K562 (cell line): ENCODE measurements around the gene RPL11. TPM values are rescaled to one million over a fixed set of nuclear protein-coding genes. Genes with fewer than 3 reads are reported as not detected.
A peak's percentile ranks its signal among the peaks of the same experiment; 100 is the strongest.

ENCODE experiments used
- ADNP ChIP-seq: fragments of 200-800 bp; sonication (Bioruptor generic); IDR thresholded peaks from 2 replicates; pipeline ENCODE4 v1.6.1; 2016; ENCODE audit warnings: missing genetic modification characterization, missing compliant biosample characterization
- BCOR ChIP-seq: fragments of 450-650 bp; IDR thresholded peaks from 2 replicates; pipeline ENCODE4 v1.6.1; 2016
- CBX3 ChIP-seq, 2 experiments: IDR thresholded peaks; 1 replicate in 1 of 2; 2 replicates in 1 of 2; pipeline ENCODE4 v1.6.1; 2012; ENCODE audit warnings: inconsistent platforms in 2 of 2, low read length in 2 of 2, borderline replicate concordance in 1 of 2, control low read depth in 1 of 2
- ELF1 ChIP-seq: fragments of 200-800 bp; sonication (Bioruptor generic); IDR thresholded peaks from 2 replicates; pipeline ENCODE4 v1.6.1; 2016; ENCODE audit warnings: missing genetic modification characterization, missing compliant biosample characterization
- ESRRA ChIP-seq: fragments of 450-650 bp; IDR thresholded peaks from 2 replicates; pipeline ENCODE4 v1.6.1; 2014; ENCODE audit warnings: low read depth, mild to moderate bottlenecking, moderate library complexity, borderline replicate concordance
- HDAC2 ChIP-seq: fragments of 450-650 bp; IDR thresholded peaks from 2 replicates; pipeline ENCODE4 v1.6.1; 2016; ENCODE audit warnings: mild to moderate bottlenecking
- KDM1A ChIP-seq, 2 experiments: fragments of 450-650 bp; IDR thresholded peaks; 2 replicates each; pipeline ENCODE4 v1.6.1; 2016; ENCODE audit warnings: mild to moderate bottlenecking in 2 of 2
- MAFF ChIP-seq: IDR thresholded peaks from 2 replicates; pipeline ENCODE4 v1.6.1; 2012; ENCODE audit warnings: low read length, improper control_type of control experiment
- MEF2A ChIP-seq: IDR thresholded peaks from 2 replicates; pipeline ENCODE4 v1.6.1; 2011; ENCODE audit warnings: low read depth, mild to moderate bottlenecking, low read length, moderate library complexity; ENCODE audit not compliant: control insufficient read depth
- NCOA2 ChIP-seq, 2 experiments: fragments of 450-650 bp; IDR thresholded peaks; 2 replicates each; pipeline ENCODE4 v1.6.1; 2018; ENCODE audit warnings: mild to moderate bottlenecking in 2 of 2, moderate library complexity in 1 of 2; ENCODE audit not compliant: partially characterized antibody in 2 of 2
- RBM25 ChIP-seq: fragments of 200-400 bp; formaldehyde crosslinking; IDR thresholded peaks from 2 replicates; pipeline ENCODE4 v1.6.1; 2018; ENCODE audit warnings: low read length, low read depth, moderate library complexity; ENCODE audit not compliant: severe bottlenecking
- SMARCA4 ChIP-seq: fragments of 450-650 bp; IDR thresholded peaks from 2 replicates; pipeline ENCODE4 v1.6.1; 2016
- SMARCA5 ChIP-seq: fragments of 450-650 bp; IDR thresholded peaks from 2 replicates; pipeline ENCODE4 v1.6.1; 2016
- ZBTB8A ChIP-seq: fragments of 450-650 bp; IDR thresholded peaks from 2 replicates; pipeline ENCODE4 v1.6.1; 2018; ENCODE audit warnings: mild to moderate bottlenecking, moderate library complexity; ENCODE audit not compliant: partially characterized antibody
- polyA plus RNA-seq, 8 experiments: library from polyadenylated mRNA; depleted of rRNA in 4 of 8; stranded (reverse) in 5 of 8; unstranded in 3 of 8; fragments of >200 nt; fragmentation: Nextera tagmentation in 2 of 8; fragmentation: Illumina TruSeq in 1 of 8; extraction: Ambion mirVana in 2 of 8; extraction: Trizol in 1 of 8; gene quantifications; 2 replicates each; pipeline versions ENCODE4 v1.2.1 to v1.2.3, GENCODE V29; 2011 to 2014; ENCODE audit warnings: inconsistent platforms in 1 of 8, missing spikeins in 1 of 8
- total RNA-seq, 7 experiments: library from RNA; depleted of rRNA in 6 of 7; stranded (reverse); fragments of >200 nt in 6 of 7; fragmentation: Illumina TruSeq in 2 of 7; extraction: Trizol in 2 of 7; gene quantifications; 2 replicates each; pipeline versions ENCODE4 v1.2.1 to v1.2.3, GENCODE V29; 2011 to 2021; ENCODE audit warnings: low replicate concordance in 1 of 7
- TF ChIP-seq, protein P1 (sequence below): fragments of 450-650 bp; IDR thresholded peaks from 2 replicates; pipeline ENCODE4 v1.6.1; 2016; ENCODE audit warnings: low read depth

Gene RPL11
- total and polyA plus RNA-seq, 9 of the 15 experiments (the other 6 are each of a cell fraction or from before 2014, with no cell fraction given) = 1,781 to 4,526 (median 3,111) TPM

DNA sequence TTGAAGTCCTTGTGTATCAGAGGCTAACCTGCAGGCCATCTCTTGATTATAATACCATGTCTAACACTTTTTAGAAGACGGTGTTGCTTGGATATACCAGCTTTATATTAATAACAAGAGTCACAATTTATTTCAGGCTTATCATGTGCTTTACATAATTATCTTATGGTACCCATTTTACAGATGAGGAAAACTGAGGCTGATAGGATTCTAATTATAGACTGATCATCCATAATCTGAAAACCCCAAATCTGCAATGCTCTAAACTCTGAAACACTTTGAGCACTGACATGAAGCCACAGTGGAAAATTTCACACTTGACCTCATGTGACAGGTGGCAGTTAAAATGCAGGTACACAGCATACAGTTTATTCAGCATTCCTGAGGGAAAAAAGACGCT lies 7.2 kb upstream of the RPL11 start (continued):
- TF ChIP-seq, protein P1, sequence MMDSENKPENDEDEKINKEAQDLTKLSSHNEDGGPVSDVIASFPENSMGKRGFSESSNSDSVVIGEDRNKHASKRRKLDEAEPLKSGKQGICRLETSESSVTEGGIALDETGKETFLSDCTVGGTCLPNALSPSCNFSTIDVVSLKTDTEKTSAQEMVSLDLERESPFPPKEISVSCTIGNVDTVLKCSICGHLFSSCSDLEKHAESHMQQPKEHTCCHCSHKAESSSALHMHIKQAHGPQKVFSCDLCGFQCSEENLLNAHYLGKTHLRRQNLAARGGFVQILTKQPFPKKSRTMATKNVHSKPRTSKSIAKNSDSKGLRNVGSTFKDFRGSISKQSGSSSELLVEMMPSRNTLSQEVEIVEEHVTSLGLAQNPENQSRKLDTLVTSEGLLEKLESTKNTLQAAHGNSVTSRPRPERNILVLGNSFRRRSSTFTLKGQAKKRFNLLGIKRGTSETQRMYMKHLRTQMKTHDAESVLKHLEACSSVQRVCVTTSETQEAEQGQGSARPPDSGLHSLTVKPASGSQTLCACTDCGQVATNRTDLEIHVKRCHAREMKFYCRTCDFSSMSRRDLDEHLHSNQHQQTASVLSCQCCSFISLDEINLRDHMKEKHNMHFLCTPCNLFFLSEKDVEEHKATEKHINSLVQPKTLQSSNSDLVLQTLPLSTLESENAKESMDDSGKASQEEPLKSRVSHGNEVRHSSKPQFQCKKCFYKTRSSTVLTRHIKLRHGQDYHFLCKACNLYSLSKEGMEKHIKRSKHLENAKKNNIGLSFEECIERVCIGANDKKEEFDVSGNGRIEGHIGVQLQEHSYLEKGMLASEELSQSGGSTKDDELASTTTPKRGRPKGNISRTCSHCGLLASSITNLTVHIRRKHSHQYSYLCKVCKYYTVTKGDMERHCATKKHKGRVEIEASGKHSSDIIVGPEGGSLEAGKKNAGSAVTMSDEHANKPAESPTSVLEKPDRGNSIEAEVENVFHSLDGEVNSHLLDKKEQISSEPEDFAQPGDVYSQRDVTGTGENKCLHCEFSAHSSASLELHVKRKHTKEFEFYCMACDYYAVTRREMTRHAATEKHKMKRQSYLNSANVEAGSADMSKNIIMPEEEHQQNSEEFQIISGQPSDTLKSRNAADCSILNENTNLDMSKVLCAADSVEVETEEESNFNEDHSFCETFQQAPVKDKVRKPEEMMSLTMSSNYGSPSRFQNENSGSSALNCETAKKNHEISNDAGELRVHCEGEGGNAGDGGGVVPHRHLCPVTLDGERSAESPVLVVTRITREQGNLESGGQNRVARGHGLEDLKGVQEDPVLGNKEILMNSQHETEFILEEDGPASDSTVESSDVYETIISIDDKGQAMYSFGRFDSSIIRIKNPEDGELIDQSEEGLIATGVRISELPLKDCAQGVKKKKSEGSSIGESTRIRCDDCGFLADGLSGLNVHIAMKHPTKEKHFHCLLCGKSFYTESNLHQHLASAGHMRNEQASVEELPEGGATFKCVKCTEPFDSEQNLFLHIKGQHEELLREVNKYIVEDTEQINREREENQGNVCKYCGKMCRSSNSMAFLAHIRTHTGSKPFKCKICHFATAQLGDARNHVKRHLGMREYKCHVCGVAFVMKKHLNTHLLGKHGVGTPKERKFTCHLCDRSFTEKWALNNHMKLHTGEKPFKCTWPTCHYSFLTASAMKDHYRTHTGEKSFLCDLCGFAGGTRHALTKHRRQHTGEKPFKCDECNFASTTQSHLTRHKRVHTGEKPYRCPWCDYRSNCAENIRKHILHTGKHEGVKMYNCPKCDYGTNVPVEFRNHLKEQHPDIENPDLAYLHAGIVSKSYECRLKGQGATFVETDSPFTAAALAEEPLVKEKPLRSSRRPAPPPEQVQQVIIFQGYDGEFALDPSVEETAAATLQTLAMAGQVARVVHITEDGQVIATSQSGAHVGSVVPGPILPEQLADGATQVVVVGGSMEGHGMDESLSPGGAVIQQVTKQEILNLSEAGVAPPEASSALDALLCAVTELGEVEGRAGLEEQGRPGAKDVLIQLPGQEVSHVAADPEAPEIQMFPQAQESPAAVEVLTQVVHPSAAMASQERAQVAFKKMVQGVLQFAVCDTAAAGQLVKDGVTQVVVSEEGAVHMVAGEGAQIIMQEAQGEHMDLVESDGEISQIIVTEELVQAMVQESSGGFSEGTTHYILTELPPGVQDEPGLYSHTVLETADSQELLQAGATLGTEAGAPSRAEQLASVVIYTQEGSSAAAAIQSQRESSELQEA = no peak
- no peak for TF ChIP-seq SMARCA4
- TF ChIP-seq RBM25 = peak; percentile 98
- peak; percentile 95 for TF ChIP-seq BCOR
- TF ChIP-seq NCOA2 (IDR thresholded peaks at IDR 0.05; ENCODE audit: partially characterized antibody in 2 of 2) = no peak
- no peak for TF ChIP-seq ELF1
- peak in 1 of 2 experiments; percentile 84; a peak in 1 of 3 replicates for TF ChIP-seq CBX3 (IDR thresholded peaks at IDR 0.05; ENCODE audit: borderline replicate concordance in 1 of 2, low read length in 2 of 2)
- TF ChIP-seq ADNP (tag) = peak; percentile 91
- peak; percentile 62; the same call in 1 of the 2 replicates for TF ChIP-seq MEF2A
- TF ChIP-seq ESRRA = no peak
- peak; percentile 81; the same call in 1 of the 2 replicates for TF ChIP-seq SMARCA5
- peak; percentile 75 to 91 for TF ChIP-seq KDM1A (IDR thresholded peaks at IDR 0.05)
- no peak for TF ChIP-seq ZBTB8A
- no peak for TF ChIP-seq MAFF
- TF ChIP-seq HDAC2 = peak; percentile 84
